GM12873 (cell line): Measurements from ENCODE around the gene RNF2.

ENCODE experiments used
- TF ChIP-seq, protein P1 (sequence below): IDR thresholded peaks from 2 replicates; pipeline ENCODE4 v1.5.1; 2012; ENCODE audit warnings: low read depth, mild to moderate bottlenecking, moderate library complexity, low read length, control low read depth; ENCODE audit not compliant: insufficient read depth; ENCODE audit errors: missing control alignments

The RNF2 gene

DNA sequence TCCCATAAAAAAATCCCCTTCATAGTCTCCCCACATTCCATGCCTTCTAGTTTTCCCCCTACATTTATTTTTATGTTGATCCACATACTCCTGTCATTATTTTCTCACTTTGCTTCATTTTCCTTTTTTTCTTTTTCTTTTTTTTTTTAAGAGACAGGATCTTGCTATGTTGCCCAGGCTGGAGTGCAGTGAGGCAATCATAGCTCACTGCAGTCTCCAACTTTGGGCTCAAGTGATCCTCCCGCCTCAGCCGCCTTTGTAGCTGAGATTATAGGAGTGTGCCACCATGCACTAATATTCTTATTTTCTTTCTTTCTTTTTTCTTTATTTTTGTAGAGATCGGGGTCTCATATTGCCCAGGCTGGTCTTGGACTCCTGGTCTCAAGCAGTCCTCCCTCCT is 7.8 kb downstream of the RNF2 start:
- TF ChIP-seq, protein P1, sequence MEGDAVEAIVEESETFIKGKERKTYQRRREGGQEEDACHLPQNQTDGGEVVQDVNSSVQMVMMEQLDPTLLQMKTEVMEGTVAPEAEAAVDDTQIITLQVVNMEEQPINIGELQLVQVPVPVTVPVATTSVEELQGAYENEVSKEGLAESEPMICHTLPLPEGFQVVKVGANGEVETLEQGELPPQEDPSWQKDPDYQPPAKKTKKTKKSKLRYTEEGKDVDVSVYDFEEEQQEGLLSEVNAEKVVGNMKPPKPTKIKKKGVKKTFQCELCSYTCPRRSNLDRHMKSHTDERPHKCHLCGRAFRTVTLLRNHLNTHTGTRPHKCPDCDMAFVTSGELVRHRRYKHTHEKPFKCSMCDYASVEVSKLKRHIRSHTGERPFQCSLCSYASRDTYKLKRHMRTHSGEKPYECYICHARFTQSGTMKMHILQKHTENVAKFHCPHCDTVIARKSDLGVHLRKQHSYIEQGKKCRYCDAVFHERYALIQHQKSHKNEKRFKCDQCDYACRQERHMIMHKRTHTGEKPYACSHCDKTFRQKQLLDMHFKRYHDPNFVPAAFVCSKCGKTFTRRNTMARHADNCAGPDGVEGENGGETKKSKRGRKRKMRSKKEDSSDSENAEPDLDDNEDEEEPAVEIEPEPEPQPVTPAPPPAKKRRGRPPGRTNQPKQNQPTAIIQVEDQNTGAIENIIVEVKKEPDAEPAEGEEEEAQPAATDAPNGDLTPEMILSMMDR = no peak

DNA sequence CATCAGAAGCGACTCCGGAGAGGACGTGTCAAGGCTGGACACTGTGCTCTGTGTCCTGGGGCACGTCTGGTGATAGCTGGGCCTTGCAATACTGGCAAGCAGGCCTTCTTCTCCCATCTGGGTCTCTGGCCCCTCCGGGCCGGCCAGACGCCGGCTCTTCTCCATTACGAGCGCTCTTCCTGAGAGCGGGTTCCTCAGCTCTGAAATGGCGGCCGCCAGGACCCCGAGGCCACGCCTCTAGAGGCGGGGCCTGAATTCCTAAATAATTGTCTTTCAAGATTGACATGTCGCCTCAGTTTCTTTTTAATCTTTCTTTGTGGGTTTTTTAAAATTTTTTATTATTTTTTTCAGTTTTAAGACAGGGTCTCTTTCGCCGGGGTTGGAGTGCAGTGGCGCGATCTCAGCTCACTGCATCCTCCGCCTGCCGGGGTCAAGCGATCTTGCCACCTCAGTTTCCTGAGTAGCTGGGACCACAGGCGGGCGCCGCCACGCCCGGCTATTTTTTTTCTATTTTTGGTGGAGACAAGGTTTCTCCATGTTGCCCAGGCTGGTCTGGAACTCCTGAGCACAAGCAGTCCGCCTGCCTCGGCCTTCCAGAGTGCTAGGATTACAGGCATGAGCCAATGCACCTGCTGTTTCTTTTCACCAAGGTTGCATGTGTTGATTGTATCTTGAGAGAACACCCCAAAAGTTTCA is 9.2 kb downstream of the RNF2 start:
- TF ChIP-seq, protein P1 = no peak

DNA sequence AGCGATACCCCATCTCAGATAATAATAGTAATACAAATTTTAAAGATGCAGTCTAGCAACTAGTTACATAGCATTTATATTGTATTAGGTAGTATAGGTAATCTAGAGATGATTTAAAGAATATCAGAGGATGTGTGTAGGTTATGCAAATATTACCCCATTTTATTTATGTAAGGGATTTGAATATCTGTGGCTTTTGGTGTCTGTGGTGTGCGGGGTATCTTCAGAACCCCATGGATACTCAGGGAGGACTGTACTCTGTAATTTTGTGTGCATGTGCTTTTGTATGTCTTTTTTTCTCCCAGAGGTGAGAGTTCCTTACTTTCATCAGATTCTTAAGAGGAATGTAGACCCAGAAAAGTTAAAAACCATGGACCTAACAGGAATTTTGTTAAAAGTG is 12.8 kb downstream of the RNF2 start:
- TF ChIP-seq, protein P1 = no peak

DNA sequence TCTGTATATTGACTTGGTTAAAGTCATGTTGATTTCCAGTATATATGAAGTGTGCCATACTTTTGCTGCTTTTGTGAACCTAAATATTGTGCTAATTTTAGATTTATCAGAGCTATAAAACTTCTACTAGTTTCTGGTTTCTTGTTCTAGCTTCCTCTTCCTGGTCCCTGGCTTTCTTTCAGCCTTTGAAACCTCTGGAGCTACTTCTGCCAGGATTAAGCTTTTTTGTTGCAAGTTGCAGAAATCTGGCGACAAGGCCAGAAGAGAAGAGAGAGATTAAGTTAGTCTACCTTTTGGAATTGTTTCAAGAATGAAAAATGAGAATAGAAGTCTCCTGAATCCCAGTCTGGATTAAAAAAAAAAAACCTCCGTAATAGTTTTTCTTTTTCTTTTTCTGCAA is 13.5 kb downstream of the RNF2 start:
- TF ChIP-seq, protein P1 = no peak

- TF ChIP-seq, protein P1 = no peak
Observed at GRCh38 chr1:185059950-185060571, 14.7 kb downstream of the RNF2 start.

- TF ChIP-seq, protein P1 = no peak
Observed at GRCh38 chr1:185062710-185063370, 17.5 kb downstream of the RNF2 start.

DNA sequence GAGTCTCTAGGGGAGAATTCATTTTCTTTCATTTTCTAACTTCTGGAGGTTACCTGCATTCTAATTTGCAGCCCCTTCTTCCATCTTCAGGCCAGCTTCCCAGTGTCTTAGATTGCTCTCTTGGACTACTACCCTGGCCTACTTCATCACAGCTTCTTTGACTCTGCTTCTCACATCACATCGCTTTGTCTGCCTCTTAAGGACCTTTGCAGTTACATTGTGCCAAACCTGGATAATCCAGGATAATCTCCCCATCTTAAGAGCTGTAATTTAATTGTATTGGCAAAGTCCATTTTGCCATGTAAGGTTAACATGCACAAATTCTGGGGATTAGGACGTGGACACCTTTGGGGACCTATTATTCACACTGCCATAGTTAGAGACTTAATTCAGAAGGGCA is 18.4 kb downstream of the RNF2 start:
- TF ChIP-seq, protein P1 = no peak
